Medulla oblongata (tissue), 1 donor: ENCODE measurements around the gene ZFP57.
A peak's percentile ranks its signal among the peaks of the same experiment; 100 is the strongest.

Experiments used
- DNase-seq: peaks from one replicate; pipeline ENCODE4 v3.0.0-alpha.2; 2015; ENCODE audit errors: extremely low spot score

ZFP57 gene

GRCh38 chr6:29680904-29681303 lies at the start of gene ZFP57:
ZFP57 (minus strand) TSS chr6:29681152; CDS start chr6:29677003, 4,149 bp downstream.
- DNase-seq = no peak

GRCh38 chr6:29730575-29731126 lies 49.7 kb upstream of the ZFP57 start:
- DNase-seq = no peak

GRCh38 chr6:29729774-29730328 lies 48.9 kb upstream of the ZFP57 start:
- no peak for DNase-seq

GRCh38 chr6:29728875-29729270 lies 47.9 kb upstream of the ZFP57 start:
- DNase-seq = no peak

GRCh38 chr6:29728173-29728874 lies 47.4 kb upstream of the ZFP57 start:
- no peak for DNase-seq

- no peak for DNase-seq
Measured at GRCh38 chr6:29727637-29728036, 46.7 kb upstream of the ZFP57 start.

GRCh38 chr6:29726571-29727194 lies 45.7 kb upstream of the ZFP57 start:
- DNase-seq = no peak

- DNase-seq = no peak
Measured at GRCh38 chr6:29726001-29726400, 45.0 kb upstream of the ZFP57 start.

GRCh38 chr6:29724937-29725869 lies 44.3 kb upstream of the ZFP57 start:
- DNase-seq = no peak

- DNase-seq = no peak
Measured at GRCh38 chr6:29723666-29724588, 43.0 kb upstream of the ZFP57 start.

- peak; percentile 98 for DNase-seq
Measured at GRCh38 chr6:29723262-29723665, 42.3 kb upstream of the ZFP57 start, which contains the start of gene HLA-F. HLA-F (plus strand) TSS chr6:29723434; CDS start chr6:29723464, 30 bp downstream.

- DNase-seq = no peak
Measured at GRCh38 chr6:29720863-29721262, 39.9 kb upstream of the ZFP57 start.

GRCh38 chr6:29710281-29710941 lies 29.5 kb upstream of the ZFP57 start:
- DNase-seq = no peak

GRCh38 chr6:29709188-29709587 lies 28.2 kb upstream of the ZFP57 start:
- DNase-seq = no peak

GRCh38 chr6:29708432-29709179 lies 27.7 kb upstream of the ZFP57 start:
- DNase-seq = no peak

GRCh38 chr6:29705389-29706231 lies 24.7 kb upstream of the ZFP57 start:
- DNase-seq = peak; percentile 79

GRCh38 chr6:29702519-29703103 lies 21.7 kb upstream of the ZFP57 start:
- DNase-seq = peak; percentile 45
